Activated CD8-positive, alpha-beta memory T cell treated with anti-CD3 and anti-CD28 coated beads, Interleukin-2, amount 10 ng/mL, durations not matched to agents 7 days and 5 days (primary cell): ENCODE data around the gene RRAGA. TPM values are rescaled to one million over a fixed set of nuclear protein-coding genes. Genes with fewer than 3 reads are reported as not detected.

Experiments used
- total RNA-seq, 2 experiments: library from RNA; stranded (reverse); gene quantifications; one replicate each; pipeline ENCODE4 v1.2.3, GENCODE V29; 2021

RRAGA gene
- total RNA-seq, 2 experiments from 2014 or later, result 43.5 to 49.7 TPM

Other genes starting within 250 kb of the RRAGA start
- gene SAXO1, start 16.2 kb upstream of the RRAGA start, total RNA-seq, result under 1 TPM in 1 of 2 experiments, not detected in 1; 0.12 TPM
- 10 to 100 TPM; 30.7 to 32.7 TPM for gene HAUS6, start 53.5 kb downstream of the RRAGA start, total RNA-seq
- gene PLIN2, start 78.1 kb downstream of the RRAGA start, total RNA-seq, result 10 to 100 TPM; 48.3 to 53.2 TPM
- gene DENND4C, start 181.3 kb downstream of the RRAGA start, total RNA-seq, result 10 to 100 TPM; 28.8 to 38.6 TPM